GM21515 (cell line): ENCODE measurements around the gene POP7.
"Not testable (repeated sequence)": the region's sequence is repeated elsewhere in the genome, so short reads cannot be mapped to it uniquely, and the experiment has no call there.

Experiments
- ATAC-seq: cut with Tn5 transposase; IDR thresholded peaks from one replicate; pipeline ENCODE4 v1.9.1; 2021; ENCODE audit not compliant: unreplicated experiment

POP7 gene

DNA sequence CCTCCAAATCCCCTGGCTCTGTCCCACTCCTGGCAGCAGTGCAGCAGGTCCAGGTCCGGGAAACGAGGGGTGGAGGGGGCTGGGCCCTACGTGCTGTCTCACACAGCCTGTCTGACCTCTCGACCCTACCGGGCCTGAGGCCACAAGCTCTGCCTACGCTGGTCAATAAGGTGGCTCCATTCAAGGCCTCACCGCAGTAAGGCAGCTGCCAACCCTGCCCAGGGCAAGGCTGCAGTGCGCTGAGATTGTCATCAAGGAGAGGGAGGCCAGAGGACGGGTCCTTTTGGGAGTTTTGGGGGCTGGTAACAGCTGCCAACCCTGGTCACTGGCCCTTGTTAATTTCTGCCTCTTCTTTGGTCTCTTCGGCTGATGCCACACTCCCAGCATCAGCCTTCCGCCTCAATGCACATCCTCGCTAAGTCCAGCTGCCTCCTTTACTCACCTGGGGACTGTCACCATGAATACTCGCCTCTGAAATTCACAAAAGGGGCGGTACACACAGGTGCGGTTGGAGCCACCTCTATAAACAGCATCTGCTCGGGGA lies 17.9 kb downstream of the POP7 start:
- no peak for ATAC-seq

DNA sequence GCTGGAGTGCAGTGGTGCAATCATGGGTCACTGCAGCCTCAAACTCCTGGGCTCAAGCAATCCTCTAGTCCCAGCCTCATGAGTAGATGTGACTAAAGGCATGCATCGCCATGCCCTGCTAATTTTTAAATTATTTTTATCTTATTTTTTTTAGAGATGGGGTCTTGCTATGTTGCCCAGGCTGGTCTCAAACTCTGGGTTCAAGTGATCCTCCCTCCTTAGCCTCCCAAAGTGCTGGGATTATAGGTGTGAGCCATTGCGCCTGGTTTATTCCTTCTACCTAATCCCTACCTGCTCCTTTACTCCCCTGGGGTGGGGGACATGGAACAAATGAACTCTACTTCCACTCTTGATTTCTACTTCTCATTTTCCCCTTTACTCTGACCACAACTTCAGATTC lies 18.4 kb downstream of the POP7 start:
- not testable (repeated sequence) for ATAC-seq

DNA sequence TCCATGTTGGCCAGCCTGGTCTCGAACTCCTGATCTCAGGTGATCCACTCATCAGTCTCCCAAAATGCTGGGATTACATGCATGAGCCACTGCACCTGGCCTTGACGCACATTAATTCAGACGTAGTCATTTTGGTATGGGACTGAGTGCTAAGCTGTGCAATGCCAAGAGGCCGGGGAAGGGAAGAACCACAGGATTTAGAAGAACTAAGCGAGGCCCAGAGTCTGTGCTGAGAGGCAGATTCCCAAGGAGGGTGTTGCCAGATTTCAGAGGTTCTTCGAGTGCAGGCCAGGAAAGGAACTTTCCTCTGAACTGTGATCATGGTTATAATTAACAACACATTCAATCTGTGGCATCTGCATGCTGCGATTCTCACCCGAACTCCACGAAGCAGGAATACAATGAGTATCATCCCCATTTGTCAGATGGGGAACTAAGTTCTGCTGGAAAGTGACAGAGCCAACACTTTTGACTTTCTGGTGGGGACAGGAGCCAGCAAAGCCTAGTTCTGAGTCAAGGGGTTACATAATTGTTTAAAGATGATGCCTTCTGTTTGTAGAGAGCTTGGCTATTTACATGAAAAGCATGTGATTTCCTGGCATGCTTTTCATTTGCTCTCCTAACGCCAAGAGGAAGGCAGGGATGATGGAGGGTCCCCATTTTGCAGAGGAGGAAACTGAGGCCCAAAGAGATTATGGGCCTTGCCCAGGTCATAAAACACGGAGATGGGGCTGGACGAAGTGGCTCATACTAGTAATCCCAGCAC lies 21.3 kb downstream of the POP7 start:
- no peak for ATAC-seq

DNA sequence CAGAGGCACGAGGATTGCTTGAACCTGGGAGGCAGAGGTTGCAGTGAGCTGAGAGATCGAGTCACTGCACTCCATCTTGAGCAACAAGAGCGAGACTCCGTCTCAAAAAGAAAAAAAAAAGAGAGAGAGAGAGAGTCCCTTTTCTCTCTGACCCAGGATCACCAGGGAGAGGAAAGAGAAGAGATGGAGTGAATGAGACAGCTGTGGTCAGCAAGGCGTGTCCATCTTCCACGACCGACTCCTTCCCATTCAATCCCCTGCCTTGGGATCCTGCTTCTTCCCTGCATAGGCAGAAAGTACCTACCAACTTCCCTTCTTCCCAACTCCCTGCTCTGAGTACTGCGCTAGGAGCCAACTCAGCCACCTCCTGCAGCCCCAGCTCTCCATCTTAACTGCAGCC lies 22.3 kb downstream of the POP7 start:
- ATAC-seq, result no peak

DNA sequence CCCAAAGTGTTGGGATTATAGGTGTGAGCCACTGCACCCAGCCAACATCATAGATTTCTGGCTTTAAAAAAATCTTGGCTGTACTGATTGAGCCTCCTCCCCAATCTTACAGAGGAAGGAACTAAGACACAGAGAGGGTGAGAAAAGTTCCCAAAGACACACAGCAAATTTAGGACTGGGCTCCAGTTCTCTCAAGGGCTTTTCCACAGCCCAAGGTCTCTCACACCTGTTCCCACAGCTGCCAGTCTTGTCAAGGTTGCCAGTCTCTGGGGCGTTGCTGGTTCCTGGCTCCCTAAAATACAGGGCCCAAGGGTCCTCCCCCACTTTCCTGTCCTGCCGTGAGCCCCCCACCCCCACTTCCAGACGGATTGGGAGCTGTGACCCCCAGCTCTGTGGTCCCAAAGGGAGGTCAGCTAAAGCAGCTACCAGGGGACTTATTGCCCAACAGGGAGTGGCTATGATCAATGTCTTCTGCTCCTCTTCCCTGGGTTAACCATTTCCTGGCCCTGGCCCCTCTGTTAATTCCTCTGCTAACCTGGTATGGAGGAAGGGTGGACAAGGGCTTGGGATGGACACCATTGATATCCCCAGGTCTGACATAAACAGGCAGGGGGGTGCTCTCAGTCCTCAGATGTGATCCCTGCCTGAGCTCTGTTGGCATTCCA lies 24.3 kb downstream of the POP7 start:
- no peak for ATAC-seq

DNA sequence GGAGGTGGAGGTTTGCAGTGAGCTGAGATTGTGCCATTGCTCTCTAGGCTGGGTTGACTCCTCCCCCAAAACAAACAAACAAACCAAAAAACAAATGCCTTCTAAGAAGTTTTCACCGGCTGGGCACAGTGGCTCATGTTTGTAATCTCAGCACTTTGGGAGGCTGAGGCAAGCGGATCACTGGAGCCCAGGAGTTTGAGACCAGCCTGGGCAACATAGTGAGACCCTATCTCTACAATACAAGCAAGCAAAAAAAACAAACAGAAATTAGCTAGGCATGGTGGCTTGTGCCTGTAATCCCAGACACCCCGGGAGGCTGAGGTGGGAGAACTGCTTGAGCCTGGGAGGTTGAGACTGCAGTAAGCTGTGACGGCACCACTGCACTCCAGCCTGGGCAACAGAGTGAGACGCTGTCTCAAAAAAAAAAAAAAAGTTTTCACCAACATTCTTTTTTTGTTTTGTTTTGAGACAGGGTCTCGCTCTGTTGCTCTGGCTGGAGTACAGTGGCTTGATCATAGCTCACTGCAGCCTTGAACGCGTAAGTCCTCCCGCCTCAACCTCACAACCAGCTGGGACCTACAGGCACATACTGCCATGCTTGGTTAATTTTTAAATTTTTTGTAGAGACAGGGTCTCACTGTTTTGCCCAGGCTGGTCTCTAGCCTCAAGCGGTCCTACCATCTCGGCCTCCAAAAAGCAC lies 26.2 kb downstream of the POP7 start:
- ATAC-seq, result no peak

DNA sequence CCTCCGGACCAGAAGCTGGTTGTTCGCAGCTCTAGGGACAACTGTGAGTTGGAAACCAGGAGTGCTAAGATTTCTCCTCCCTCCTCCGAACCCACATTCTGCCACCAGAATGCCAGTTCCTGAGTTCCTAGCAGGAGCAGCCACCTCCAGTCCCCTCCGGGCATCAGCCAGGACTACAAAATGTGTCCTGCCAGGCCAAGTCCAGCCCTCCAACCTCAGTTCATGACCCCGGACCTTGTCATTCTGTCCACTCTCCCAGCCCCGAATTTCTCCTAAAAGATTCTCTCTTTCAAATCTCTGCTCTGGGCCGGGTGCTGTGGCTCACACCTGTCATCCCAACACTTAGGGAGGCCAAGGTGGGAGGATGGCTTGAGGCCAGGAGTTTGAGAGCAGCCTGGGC lies 29.8 kb downstream of the POP7 start:
- ATAC-seq, result no peak

DNA sequence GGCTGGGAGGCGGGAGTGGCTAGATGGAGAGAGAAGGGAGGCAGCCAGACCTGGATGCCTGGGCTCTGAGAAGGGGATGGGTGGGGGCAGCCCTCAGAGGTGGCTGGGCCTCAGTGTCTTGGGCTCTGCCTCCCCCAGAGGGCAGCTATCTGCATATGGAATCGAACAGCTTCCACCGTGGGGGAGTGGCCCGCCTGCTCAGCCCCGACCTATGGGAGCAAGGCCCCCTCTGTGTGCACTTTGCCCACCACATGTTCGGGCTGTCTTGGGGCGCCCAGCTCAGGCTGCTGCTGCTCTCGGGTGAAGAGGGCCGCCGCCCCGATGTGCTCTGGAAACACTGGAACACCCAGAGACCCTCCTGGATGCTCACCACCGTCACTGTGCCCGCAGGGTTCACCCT lies 30.8 kb downstream of the POP7 start:
- ATAC-seq, result no peak

DNA sequence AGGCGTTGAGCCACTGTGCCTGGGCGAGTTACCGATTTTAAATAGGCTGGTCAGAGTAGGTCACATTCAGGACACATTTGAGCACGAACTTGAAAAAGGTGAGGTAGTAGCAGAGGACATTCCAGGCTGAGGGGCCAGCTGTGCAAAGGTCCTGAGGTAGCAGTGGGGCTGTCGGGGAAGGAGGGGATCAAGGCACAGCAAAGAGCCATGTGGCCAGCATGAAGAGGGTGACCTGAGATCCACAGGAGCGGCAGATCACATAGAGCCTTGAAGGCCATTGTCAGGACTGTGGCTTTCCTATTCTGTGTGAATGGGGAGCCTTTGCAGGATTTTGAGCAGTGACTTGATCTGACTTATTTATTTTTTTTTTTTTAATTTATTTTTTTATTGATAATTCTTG lies 34.0 kb downstream of the POP7 start:
- ATAC-seq, result no peak

DNA sequence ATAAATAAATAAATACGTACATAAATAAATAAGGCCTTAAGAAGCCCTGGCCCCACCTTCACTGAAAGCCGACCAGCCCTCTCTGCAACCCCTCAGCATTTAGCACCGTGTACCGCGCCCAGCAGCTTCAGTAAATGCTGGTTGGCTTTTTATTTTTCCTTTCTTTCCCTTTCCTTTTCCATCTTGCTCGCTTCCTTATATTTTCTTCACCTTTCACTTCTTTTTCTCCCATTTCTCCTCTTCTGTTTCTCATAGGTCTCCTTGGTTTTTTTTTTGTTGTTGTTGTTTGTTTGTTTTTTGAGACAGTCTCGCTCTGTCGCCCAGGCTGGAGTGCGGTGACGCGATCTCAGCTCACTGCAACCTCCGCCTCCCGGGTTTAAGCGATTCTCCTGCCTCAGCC lies 38.7 kb downstream of the POP7 start:
- ATAC-seq, result no peak

DNA sequence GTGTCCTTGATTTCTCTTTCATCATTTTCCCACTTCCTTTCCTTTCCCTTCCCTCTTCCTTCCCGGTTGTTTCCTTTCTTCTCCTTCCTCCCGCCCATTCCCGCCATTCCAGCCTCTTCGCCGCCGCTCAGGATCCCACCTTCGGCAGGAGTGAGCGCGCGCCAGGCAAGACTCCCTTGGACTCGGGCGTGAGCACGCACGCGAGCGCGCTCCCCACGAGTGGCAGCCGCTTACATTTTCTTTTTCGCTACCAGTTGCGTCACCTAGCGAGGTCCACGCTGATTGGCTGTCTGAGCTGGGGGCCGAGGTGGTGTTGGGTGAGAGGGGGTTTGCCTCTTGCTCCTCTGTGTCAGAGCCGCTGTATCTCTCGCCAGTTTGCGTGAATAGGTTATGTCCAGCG lies 39.3 kb downstream of the POP7 start:
- no peak for ATAC-seq

DNA sequence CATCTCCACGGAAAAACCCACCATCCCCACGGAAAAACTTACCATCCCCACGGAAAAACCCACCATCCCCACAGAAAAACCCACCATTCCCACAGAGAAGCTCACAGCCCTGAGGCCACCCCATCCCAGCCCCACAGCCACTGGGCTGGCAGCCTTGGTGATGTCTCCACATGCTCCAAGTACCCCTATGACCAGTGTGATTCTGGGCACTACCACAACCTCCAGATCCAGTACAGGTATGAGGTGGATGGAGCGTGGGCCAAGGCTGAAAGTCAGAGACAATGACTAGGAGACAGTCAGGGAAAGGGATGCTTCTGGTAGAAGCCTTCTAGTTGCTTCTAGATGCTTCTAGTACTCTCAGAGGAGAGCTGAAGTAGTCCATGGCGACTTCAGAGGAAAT lies 47.1 kb downstream of the POP7 start:
- no peak for ATAC-seq

DNA sequence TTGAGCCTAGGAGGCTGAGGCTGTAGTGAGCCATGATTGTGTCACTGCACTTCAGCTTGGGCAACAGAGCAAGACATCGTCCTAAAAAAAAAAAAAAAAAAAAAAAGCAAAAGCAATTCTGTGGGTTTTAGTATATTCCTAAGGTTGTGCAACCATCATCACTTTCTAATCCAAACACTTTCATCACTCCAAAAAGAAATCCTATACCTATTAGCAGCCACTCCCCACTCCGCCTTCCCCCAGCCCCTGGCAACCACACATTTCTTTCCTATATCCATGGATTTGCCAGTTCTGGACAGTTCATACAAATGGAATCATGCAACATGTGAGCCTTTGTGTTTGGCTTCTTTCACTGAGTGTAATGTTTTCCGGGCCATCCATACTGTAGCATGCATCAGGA lies 47.8 kb downstream of the POP7 start:
- ATAC-seq, result no peak
